Activated T-cell treated with anti-CD3 and anti-CD28 coated beads for 1 hour (primary cell): ENCODE data around the gene LAMA2.

Source experiments
- DNase-seq: peaks from one replicate; pipeline ENCODE4 v3.0.0-alpha.2; 2020; ENCODE audit warnings: low read depth

The LAMA2 gene

GRCh38 chr6:128899341-128900050, 16.6 kb downstream of the LAMA2 start:
- DNase-seq: no peak

- DNase-seq: no peak
These were observed 20.8 kb downstream of the LAMA2 start for GRCh38 chr6:128903715-128904114.

GRCh38 chr6:128914051-128914450, 31.1 kb downstream of the LAMA2 start:
- DNase-seq: no peak

- DNase-seq: no peak
These were observed 35.9 kb downstream of the LAMA2 start for GRCh38 chr6:128918886-128919285.

GRCh38 chr6:128919412-128920180, 36.7 kb downstream of the LAMA2 start:
- no peak for DNase-seq

- no peak for DNase-seq
These were observed 42.8 kb downstream of the LAMA2 start for GRCh38 chr6:128925765-128926164.

GRCh38 chr6:128929869-128930268, 46.9 kb downstream of the LAMA2 start:
- DNase-seq: no peak

- DNase-seq: no peak
These were observed 47.4 kb downstream of the LAMA2 start for GRCh38 chr6:128930321-128930720.

- no peak for DNase-seq
These were observed 49.1 kb downstream of the LAMA2 start for GRCh38 chr6:128932061-128932460.

GRCh38 chr6:128950864-128951263, 67.9 kb downstream of the LAMA2 start:
- DNase-seq: no peak

GRCh38 chr6:128952902-128953301, 70.0 kb downstream of the LAMA2 start:
- DNase-seq: no peak

- DNase-seq: no peak
These were observed 71.5 kb downstream of the LAMA2 start for GRCh38 chr6:128954308-128955043.

GRCh38 chr6:128963561-128963960, 80.6 kb downstream of the LAMA2 start:
- DNase-seq: no peak

- DNase-seq: no peak
These were observed 81.4 kb downstream of the LAMA2 start for GRCh38 chr6:128964233-128964755.

GRCh38 chr6:128964771-128965170, 81.8 kb downstream of the LAMA2 start:
- no peak for DNase-seq

GRCh38 chr6:128966934-128967333, 84.0 kb downstream of the LAMA2 start:
- DNase-seq: no peak

GRCh38 chr6:128979071-128979470, 96.1 kb downstream of the LAMA2 start:
- DNase-seq: no peak

- DNase-seq: no peak
These were observed 98.8 kb downstream of the LAMA2 start for GRCh38 chr6:128981716-128982115.

- no peak for DNase-seq
These were observed 107.4 kb downstream of the LAMA2 start for GRCh38 chr6:128990360-128990759.

- DNase-seq: no peak
These were observed 108.0 kb downstream of the LAMA2 start for GRCh38 chr6:128990915-128991314.

GRCh38 chr6:128993166-128993565, 110.2 kb downstream of the LAMA2 start:
- DNase-seq: no peak

GRCh38 chr6:128997880-128998279, 114.9 kb downstream of the LAMA2 start:
- DNase-seq: no peak
